Parathyroid adenoma (tissue), 2 donors: ENCODE results near the gene ELL.

ENCODE experiments used
- H2AFZ ChIP-seq: fragments of 300-600 bp; sonication (generic); one replicate; pipeline ENCODE4 v1.7.0; 2017; ENCODE audit warnings: antibody characterized with exemption, mild to moderate bottlenecking
- H3K27ac ChIP-seq: fragments of 300-600 bp; sonication (generic); one replicate; pipeline ENCODE4 v1.7.0; 2017
- H3K27me3 ChIP-seq: fragments of 300-600 bp; sonication (generic); one replicate; pipeline ENCODE4 v1.7.0; 2017; ENCODE audit warnings: low read length; ENCODE audit not compliant: control insufficient read depth, insufficient read depth
- H3K36me3 ChIP-seq: fragments of 300-600 bp; sonication (generic); one replicate; pipeline ENCODE4 v1.7.0; 2017; ENCODE audit warnings: low read length; ENCODE audit not compliant: control insufficient read depth, insufficient read depth
- H3K4me1 ChIP-seq: fragments of 300-600 bp; sonication (generic); one replicate; pipeline ENCODE4 v1.7.0; 2017; ENCODE audit warnings: control low read depth
- H3K4me2 ChIP-seq: fragments of 300-600 bp; sonication (generic); one replicate; pipeline ENCODE4 v1.7.0; 2017; ENCODE audit warnings: low read length
- H3K4me3 ChIP-seq: fragments of 300-600 bp; sonication (generic); one replicate; pipeline ENCODE4 v1.7.0; 2017; ENCODE audit warnings: low read depth, low read length
- H3K79me2 ChIP-seq: fragments of 300-600 bp; sonication (generic); one replicate; pipeline ENCODE4 v1.7.0; 2017; ENCODE audit warnings: control low read depth
- H3K9ac ChIP-seq: fragments of 300-600 bp; sonication (generic); one replicate; pipeline ENCODE4 v1.7.0; 2017; ENCODE audit warnings: mild to moderate bottlenecking
- H3K9me3 ChIP-seq: fragments of 300-600 bp; sonication (generic); one replicate; pipeline ENCODE4 v1.7.0; 2017; ENCODE audit warnings: low read length; ENCODE audit not compliant: control insufficient read depth
- CTCF ChIP-seq: fragments of 300-600 bp; sonication (generic); IDR thresholded peaks from one replicate; pipeline ENCODE4 v1.7.0; 2017; ENCODE audit warnings: antibody characterized with exemption, mild to moderate bottlenecking
- donor health status: primary hyperparathyroidism.

ELL gene

DNA sequence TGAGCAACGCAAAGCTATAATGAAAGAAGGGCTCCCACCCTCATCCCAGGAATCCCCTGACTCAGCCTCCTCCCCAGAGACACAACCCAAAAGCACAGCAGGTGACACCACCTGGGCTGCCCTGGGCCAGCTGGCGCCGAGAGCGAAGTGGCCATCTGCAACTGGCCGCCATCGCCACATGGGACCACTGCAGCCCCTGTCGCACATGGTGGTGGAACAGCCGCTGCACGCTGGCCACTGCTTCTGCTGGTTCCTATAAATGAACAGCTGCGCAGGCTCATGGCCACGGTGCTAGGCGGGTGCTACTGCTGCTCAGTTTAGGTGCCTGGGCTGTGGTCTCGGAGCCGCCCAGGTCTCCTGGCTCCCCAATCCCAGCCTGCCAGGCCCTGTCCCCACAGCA, 72.3 kb downstream of the ELL start:
- Histone ChIP-seq H3K4me3 (no peak overlapping the region), H3K79me2 (peaks cover 32% of the 10 kb centered on the region), H3K4me2 (no peak overlapping the region), H3K36me3 (no peaks in the 10 kb centered on the region), H3K9me3 (no peaks in the 10 kb centered on the region), H3K27ac (no peak overlapping the region), H3K4me1 (no peaks in the 10 kb centered on the region), H3K27me3 (no peaks in the 10 kb centered on the region), H2AFZ (no peak overlapping the region), H3K9ac (no peak overlapping the region)
- TF ChIP-seq CTCF = no peak

- no peak overlapping the region for H2AFZ ChIP-seq
- no peak overlapping the region for H3K4me3 ChIP-seq
- no peaks in the 10 kb centered on the region for H3K27me3 ChIP-seq
- no peak overlapping the region for H3K9ac ChIP-seq
- H3K79me2 ChIP-seq = peaks cover 34% of the 10 kb centered on the region
- no peaks in the 10 kb centered on the region for H3K9me3 ChIP-seq
- H3K4me1 ChIP-seq = no peaks in the 10 kb centered on the region
- H3K4me2 ChIP-seq = no peak overlapping the region
- H3K36me3 ChIP-seq = no peaks in the 10 kb centered on the region
- H3K27ac ChIP-seq = no peak overlapping the region
- no peak for TF ChIP-seq CTCF
These were observed 75.0 kb downstream of the ELL start for GRCh38 chr19:18446811-18447359.

DNA sequence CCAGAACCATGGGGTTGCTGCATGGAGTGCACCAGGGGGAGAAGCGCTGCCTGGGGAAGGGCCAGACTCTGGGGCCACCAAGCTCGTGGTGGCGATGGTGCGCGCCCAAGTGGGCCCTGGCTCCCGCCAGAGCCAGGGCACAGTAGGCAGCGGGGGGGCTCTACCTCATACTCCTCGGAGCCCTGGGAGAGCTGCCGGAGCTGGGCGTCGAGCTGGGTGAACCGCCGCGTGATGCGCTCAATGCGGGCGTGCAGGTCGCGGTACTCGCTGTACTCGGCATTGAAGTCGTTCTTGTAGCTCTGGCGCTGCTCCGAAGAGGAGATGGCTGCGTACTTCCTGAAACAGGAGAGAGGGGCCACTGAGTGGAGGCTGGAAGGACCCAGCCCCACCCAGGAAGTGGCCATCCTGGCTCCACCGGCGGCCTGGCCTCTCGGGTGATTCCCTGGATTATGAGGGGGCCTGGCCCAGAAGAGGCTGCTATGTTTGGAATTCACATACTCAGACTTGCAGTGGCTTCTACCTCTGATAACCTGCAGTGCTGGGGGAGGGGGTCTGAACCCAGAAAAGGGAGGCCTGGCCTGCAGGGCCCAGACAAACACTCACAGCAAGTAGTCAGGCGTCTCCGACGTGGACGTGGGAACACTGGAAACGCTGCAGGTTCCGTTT, 75.6 kb downstream of the ELL start:
- Histone ChIP-seq H3K4me3 (no peak overlapping the region), H3K4me1 (no peaks in the 10 kb centered on the region), H3K4me2 (no peak overlapping the region), H3K9me3 (no peaks in the 10 kb centered on the region), H3K27me3 (no peaks in the 10 kb centered on the region), H3K27ac (no peak overlapping the region), H2AFZ (no peak overlapping the region), H3K79me2 (peaks cover 32% of the 10 kb centered on the region), H3K9ac (no peak overlapping the region), H3K36me3 (no peaks in the 10 kb centered on the region)
- TF ChIP-seq CTCF = no peak

GRCh38 chr19:18445262-18445948, 76.5 kb downstream of the ELL start:
- Histone ChIP-seq H3K27me3 (no peaks in the 10 kb centered on the region), H3K79me2 (peaks cover 30% of the 10 kb centered on the region), H3K4me2 (no peak overlapping the region), H3K36me3 (no peaks in the 10 kb centered on the region), H3K4me1 (no peaks in the 10 kb centered on the region), H3K9me3 (no peaks in the 10 kb centered on the region), H2AFZ (no peak overlapping the region), H3K27ac (no peak overlapping the region), H3K4me3 (no peak overlapping the region), H3K9ac (no peak overlapping the region)
- TF ChIP-seq CTCF = no peak
